GM21619 (cell line): ENCODE results near the gene ZNF677.
"Not testable (repeated sequence)": the region's sequence is repeated elsewhere in the genome, so short reads cannot be mapped to it uniquely, and the experiment has no call there.

ENCODE experiments used
- ATAC-seq: cut with Tn5 transposase; IDR thresholded peaks from one replicate; pipeline ENCODE4 v1.9.1; 2021; ENCODE audit not compliant: unreplicated experiment

ZNF677 gene

DNA sequence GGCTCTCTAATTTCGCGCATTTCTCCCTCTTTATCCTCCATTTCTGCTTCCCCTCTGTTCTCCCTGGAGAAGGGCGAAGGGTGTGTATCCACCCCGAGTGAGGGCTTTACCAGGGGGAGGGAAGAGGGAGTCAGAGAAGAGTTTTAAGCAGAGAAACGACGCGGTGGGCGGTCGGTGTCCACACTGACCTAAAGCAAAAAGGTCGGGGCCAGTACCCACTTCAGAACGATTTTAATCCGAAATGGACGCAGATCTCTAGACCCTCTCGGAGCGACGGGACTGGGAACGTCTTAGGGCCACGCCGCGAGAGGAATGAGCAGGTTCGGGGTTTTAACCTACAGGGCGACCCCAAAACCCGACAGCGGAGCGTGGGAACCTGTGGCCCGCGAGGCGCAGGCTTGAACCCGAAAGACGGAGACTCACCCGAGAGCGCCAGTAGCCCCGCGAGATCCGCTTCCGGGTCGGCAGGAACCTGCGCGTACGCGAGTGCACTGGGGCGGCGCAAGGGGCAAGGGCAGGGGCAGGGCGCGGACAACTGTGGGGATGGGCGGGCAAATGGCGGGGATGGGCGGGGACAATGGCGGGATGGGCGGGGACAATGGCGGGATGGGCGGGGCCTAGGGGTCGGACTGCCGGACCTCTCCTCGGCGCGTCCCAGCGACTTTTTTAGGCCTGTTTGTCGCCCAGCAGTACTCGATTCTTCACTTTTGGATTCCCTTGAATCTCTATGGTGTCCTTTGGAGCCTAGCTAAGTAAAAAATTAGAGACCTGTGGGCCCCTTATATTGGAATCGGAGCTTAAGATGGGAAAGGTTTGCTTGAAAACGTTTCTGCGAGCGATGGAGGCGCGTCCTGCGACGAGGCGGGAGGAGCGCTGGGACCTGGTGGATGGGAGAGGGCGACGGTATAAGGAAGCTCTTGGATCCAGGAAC, at the start of gene ZNF677:
Gene ZNF677, minus strand, starts transcription at position 463 of the 931 bp plus-strand sequence. CDS start 3,323 bp downstream, outside the sequence.
- no peak for ATAC-seq

DNA sequence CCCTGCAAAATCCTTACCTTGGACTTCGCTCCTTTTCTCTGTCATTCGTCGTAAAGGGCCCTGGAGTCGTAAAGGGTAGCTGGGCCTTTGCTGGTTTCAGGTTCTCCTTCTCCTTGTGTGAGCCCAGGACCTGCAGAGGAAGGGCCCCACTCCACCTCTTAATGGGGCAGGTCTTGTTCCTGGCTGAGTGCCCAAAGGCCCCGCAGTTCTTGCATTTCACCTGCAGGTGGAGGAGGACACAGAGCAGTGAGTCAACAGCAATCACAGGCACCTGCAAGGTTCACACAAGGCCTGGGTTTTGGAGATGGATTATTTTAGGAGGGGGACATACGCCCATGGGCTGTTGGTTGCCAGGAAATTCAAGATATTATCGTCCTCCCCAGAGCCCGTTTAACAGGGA, 46.7 kb upstream of the ZNF677 start:
- ATAC-seq, result not testable (repeated sequence)

GRCh38 chr19:53294786-53295441, 40.2 kb upstream of the ZNF677 start:
- no peak for ATAC-seq

DNA sequence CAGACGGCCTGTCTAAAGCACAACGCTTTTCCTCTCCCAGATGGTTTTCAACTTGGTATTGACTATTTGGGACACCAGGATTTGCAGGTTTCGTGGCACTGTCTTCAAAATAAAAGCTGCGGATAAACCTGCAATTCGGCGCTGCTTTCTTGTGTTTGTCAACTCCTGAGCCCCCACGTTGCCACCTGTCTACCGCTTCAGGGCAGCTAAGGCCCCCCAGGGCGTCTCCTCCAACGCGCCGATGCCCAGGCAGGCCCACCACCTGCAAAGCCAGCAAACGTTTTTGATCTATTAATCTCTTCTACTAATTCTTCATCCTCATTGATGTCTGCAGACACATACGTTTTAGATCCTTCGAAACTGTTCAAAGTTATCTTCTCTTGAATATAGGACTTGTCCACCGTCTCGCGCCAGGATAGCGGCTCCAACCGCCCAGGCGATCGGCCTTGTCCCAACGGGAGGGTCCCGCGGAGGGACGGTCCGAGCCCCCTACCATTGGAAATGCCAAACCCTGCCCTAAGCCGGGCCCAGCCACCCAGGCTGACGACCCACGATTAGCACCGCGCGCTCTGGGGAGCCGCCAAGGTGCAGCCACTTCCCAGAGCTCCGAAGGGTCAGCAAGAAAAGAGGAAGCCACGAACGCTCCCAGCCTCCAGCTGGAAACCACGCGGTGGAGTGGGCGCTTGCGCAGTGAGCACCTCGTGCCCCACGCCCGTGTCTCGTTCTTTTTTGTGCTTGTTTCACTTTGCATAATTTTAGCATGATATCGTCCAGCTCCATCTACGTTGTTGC, 36.3 kb upstream of the ZNF677 start:
- ATAC-seq, result no peak

GRCh38 chr19:53285087-53285486, 30.4 kb upstream of the ZNF677 start:
- ATAC-seq, result no peak

DNA sequence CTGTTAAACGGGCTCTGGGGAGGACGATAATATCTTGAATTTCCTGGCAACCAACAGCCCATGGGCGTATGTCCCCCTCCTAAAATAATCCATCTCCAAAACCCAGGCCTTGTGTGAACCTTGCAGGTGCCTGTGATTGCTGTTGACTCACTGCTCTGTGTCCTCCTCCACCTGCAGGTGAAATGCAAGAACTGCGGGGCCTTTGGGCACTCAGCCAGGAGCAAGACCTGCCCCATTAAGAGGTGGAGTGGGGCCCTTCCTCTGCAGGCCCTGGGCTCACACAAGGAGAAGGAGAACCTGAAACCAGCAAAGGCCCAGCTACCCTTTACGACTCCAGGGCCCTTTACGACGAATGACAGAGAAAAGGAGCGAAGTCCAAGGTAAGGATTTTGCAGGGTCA, 27.3 kb upstream of the ZNF677 start:
- ATAC-seq, result not testable (repeated sequence)

DNA sequence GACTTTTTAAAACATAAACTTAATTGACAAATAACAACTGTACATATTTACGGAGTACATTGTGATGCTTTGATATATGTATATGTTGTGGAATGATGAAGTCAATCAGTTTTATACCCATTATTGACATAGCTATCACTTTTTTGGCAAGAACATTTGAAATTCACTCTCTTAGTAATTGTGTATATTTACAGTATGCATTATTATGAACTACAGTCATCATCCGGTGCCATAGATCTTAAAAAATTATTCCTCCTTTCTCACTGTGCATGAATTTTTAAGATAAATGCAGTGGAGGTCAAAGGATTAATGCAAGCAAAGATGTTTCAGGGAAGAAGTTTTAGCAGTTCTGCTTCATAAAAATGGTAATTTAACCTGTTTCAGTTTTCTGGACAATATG, 20.8 kb upstream of the ZNF677 start:
- no peak for ATAC-seq

DNA sequence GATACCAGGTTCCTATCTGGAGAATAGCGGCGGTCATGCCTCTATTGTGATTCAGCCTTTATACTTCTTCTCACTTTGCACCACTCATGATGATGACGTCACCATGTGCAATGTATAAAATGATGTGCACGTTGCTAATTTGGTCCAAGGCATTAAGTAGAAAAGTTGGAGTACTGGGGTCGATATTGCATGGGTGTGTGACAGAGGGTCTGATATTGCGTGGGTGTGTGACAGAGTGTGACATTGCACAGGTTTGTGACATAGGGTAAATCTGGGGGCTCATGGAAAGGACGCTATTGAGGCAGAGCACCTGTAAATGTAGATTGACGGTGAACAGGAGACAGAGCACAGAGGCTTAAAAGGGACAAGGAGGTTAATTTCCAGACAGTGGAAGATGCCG, 17.4 kb upstream of the ZNF677 start:
- no peak for ATAC-seq

- not testable (repeated sequence) for ATAC-seq
Observed at GRCh38 chr19:53269861-53270260, 15.2 kb upstream of the ZNF677 start.

- not testable (repeated sequence) for ATAC-seq
Observed at GRCh38 chr19:53267623-53268022, 12.9 kb upstream of the ZNF677 start, which contains the start of gene VN1R4. TSS of gene VN1R4 (minus strand) at chr19:53267723. CDS start at chr19:53267665, 58 bp downstream.

DNA sequence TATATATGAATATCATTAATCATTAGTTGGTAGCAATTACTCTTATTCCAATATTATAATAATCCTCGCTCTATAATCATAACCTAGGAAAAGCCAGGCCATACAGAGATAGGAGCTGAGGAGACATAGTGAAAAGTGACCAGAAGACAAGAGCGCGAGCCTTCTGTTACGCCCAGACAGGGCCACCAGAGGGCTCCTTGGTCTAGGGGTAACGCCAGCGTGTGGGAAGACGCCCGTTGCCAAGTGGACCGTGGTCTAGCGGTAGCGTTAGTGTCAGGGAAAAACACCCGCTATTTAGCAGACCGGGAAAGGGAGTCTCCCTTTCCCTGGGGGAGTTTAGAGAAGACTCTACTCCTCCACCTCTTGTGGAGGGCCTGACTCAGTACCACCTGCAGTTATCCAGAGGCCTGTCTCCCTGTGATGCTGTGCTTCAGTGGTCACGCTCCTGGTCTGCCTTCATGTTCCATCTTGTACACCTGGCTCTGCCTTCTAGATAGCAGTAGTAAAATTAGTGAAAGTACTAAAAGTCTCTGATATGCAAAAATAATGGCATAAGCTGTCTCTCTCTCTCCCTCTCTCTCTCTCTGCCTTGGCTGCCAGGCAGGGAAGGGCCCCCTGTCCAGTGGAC, 3.2 kb upstream of the ZNF677 start, which contains the start of gene VN1R2:
Gene VN1R2, plus strand, starts transcription at position 578 of the 628 bp plus-strand sequence. CDS start 84 bp downstream, outside the sequence.
- not testable (repeated sequence) for ATAC-seq

- no peak for ATAC-seq
Observed at GRCh38 chr19:53246498-53246897, 8.2 kb downstream of the ZNF677 start.

DNA sequence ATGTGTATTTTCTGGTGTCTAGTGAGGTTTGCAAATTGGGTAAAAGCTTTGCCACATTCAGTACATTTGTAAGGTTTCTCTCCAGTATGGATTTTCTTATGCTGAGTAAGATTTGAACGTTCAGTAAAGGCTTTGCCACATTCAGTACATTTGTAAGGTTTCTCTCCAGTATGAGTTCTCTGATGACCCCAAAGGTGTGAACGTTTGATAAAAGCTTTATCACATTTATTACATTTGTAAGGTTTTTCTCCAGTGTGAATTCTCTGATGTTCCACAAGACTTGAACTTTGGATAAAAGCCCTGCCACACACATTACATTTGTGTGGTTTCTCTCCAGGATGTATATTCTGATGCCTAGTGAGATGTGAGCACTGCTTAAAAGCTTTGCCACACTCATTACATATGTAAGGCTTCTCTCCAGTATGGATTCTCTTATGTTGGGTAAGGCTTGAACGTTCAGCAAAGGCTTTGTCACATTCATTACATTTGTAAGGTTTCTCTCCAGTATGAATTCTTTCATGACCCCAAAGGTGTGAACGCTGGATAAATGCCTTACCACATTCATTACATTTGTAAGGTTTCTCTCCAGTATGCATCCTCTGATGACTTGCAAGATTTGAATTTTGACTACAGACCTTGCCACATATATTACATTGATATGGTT, 17.4 kb downstream of the ZNF677 start:
- ATAC-seq, result no peak

DNA sequence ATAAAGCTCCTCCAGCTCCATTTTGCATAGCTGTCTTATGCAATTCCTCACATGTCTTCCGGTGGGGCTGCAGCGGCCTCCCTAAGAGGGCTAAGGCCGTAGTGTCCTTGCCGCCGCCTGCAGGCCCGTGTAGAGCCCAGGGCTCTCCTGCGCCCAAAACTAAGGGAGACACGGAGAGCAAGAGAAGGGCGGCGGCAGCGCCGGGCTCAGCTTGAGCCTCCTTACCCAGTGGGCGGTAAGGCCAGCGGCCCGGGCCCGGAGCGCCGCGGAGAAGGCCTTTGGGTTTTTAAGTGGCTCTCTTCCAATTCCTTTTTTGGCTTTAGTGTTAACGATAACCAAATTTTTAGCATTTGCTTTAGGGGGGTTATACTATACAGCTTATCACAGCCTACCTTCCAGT, 30.1 kb downstream of the ZNF677 start:
- ATAC-seq, result no peak

- ATAC-seq, result not testable (repeated sequence)
Observed at GRCh38 chr19:53222716-53223115, 32.0 kb downstream of the ZNF677 start.

DNA sequence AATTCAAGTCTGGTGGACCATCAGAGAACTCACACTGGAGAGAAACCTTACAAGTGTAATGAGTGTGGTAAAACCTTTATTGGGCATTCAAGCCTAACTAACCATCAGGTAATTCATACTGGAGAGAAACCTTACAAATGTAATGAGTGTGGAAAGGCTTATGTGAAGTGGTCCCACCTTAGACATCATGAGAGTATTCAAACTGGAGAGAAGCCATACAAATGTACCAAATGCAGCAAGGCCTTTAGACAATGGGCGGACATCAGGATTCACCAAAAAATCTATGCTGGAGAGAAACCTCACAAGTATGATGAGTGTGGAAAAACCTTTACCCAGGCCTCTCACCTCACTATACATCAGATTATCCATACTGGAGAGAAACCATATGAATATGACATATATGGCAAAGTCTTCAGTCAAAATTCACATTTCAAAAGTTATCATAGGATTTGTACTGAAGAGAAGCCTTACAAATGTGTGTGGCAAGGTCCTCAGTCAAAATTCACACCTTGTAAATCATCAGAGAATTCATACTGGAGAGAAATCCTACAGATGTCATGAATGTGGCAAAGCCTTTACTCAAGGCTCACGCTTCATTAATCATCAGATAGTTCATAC, 41.9 kb downstream of the ZNF677 start:
- no peak for ATAC-seq

- not testable (repeated sequence) for ATAC-seq
Observed at GRCh38 chr19:53211554-53211953, 43.1 kb downstream of the ZNF677 start.

GRCh38 chr19:53196777-53197396, 57.8 kb downstream of the ZNF677 start:
- no peak for ATAC-seq

- no peak for ATAC-seq
Observed at GRCh38 chr19:53195265-53195903, 59.3 kb downstream of the ZNF677 start.
